Measurements from ENCODE around the gene TACO1.

GRCh38 chr17:63598281-63598680 lies 2.4 kb upstream of the TACO1 start:
- TF ChIP-seq, protein P1, sequence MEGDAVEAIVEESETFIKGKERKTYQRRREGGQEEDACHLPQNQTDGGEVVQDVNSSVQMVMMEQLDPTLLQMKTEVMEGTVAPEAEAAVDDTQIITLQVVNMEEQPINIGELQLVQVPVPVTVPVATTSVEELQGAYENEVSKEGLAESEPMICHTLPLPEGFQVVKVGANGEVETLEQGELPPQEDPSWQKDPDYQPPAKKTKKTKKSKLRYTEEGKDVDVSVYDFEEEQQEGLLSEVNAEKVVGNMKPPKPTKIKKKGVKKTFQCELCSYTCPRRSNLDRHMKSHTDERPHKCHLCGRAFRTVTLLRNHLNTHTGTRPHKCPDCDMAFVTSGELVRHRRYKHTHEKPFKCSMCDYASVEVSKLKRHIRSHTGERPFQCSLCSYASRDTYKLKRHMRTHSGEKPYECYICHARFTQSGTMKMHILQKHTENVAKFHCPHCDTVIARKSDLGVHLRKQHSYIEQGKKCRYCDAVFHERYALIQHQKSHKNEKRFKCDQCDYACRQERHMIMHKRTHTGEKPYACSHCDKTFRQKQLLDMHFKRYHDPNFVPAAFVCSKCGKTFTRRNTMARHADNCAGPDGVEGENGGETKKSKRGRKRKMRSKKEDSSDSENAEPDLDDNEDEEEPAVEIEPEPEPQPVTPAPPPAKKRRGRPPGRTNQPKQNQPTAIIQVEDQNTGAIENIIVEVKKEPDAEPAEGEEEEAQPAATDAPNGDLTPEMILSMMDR (optimal IDR thresholded peaks at IDR 0.05 in 1 of 3, IDR thresholded peaks at IDR 0.05 in 1 of 3, conservative IDR thresholded peaks at IDR 0.05 in 1 of 3; ENCODE audit: extremely low read depth in 1 of 3, insufficient read depth in 2 of 3, low read length in 3 of 3): no peak
- TF ChIP-seq EZH2 (IDR thresholded peaks at IDR 0.05; ENCODE audit: low read length): no peak

Measured in keratinocyte (primary cell).